Measurements from ENCODE around the gene HIGD1C. TPM values are rescaled to one million over a fixed set of nuclear protein-coding genes. Genes with fewer than 3 reads are reported as not detected.

The HIGD1C gene
- total and polyA plus RNA-seq, 2 donors (not counting 1 experiment from before 2014, with no cell fraction given), result not detected

- H3K9me3 ChIP-seq (ENCODE audit: control insufficient read depth, insufficient read depth, low read depth, low read length), result no peaks in the 10 kb centered on the region
- no peak overlapping the region for H3K4me2 ChIP-seq (ENCODE audit: extremely low read depth, insufficient read depth, low read length)
- H3K4me3 ChIP-seq (replicated peaks in 1 of 4; ENCODE audit: control extremely low read depth in 1 of 4, insufficient read depth in 1 of 4, low read depth in 3 of 4, low read length in 4 of 4), result no peak overlapping the region
- H2AFZ ChIP-seq (ENCODE audit: low read length), result no peak overlapping the region
- no peak for DNase-seq (ENCODE audit: low read depth in 2 of 2)
- no peaks in the 10 kb centered on the region for H3K79me2 ChIP-seq (ENCODE audit: control insufficient read depth, insufficient read depth, low read length)
- H3K27me3 ChIP-seq (ENCODE audit: control insufficient read depth, insufficient read depth, low read length), result no peaks in the 10 kb centered on the region
- peaks cover 5% of the 10 kb centered on the region for H3K36me3 ChIP-seq (ENCODE audit: control insufficient read depth, insufficient read depth, low read length)
- H3K9ac ChIP-seq (ENCODE audit: insufficient read depth, low read length), result no peak overlapping the region
- H3K4me1 ChIP-seq (ENCODE audit: control insufficient read depth, extremely low read depth, insufficient read depth, low read length), result peaks cover 2% of the 10 kb centered on the region
- H4K20me1 ChIP-seq (ENCODE audit: control insufficient read depth, extremely low read depth, insufficient read depth, low read length), result no peaks in the 10 kb centered on the region
- H3K27ac ChIP-seq (ENCODE audit: insufficient read depth, low read length), result no peak overlapping the region
- TF ChIP-seq EZH2 (IDR thresholded peaks at IDR 0.05; ENCODE audit: low read length, missing control alignments), result no peak
- no peak for TF ChIP-seq CTCF (conservative IDR thresholded peaks at IDR 0.05 in 1 of 2, IDR thresholded peaks at IDR 0.05 in 1 of 2; ENCODE audit: low read depth in 1 of 2, low read length in 2 of 2)
Observed at GRCh38 chr12:50988871-50989270, 36.5 kb downstream of the HIGD1C start.

- Histone ChIP-seq H2AFZ (ENCODE audit: low read length) (no peak overlapping the region), H3K36me3 (ENCODE audit: control insufficient read depth, insufficient read depth, low read length) (peaks cover 7% of the 10 kb centered on the region), H4K20me1 (ENCODE audit: control insufficient read depth, extremely low read depth, insufficient read depth, low read length) (no peaks in the 10 kb centered on the region), H3K4me2 (ENCODE audit: extremely low read depth, insufficient read depth, low read length) (no peak overlapping the region), H3K4me3 (replicated peaks in 1 of 4; ENCODE audit: control extremely low read depth in 1 of 4, insufficient read depth in 1 of 4, low read depth in 3 of 4, low read length in 4 of 4) (no peak overlapping the region), H3K9ac (ENCODE audit: insufficient read depth, low read length) (no peak overlapping the region), H3K4me1 (ENCODE audit: control insufficient read depth, extremely low read depth, insufficient read depth, low read length) (no peaks in the 10 kb centered on the region), H3K9me3 (ENCODE audit: control insufficient read depth, insufficient read depth, low read depth, low read length) (no peaks in the 10 kb centered on the region), H3K27ac (ENCODE audit: insufficient read depth, low read length) (no peak overlapping the region), H3K79me2 (ENCODE audit: control insufficient read depth, insufficient read depth, low read length) (no peaks in the 10 kb centered on the region), H3K27me3 (ENCODE audit: control insufficient read depth, insufficient read depth, low read length) (no peaks in the 10 kb centered on the region)
- no peak for TF ChIP-seq EZH2 (IDR thresholded peaks at IDR 0.05; ENCODE audit: low read length, missing control alignments)
- TF ChIP-seq CTCF (conservative IDR thresholded peaks at IDR 0.05 in 1 of 2, IDR thresholded peaks at IDR 0.05 in 1 of 2; ENCODE audit: low read depth in 1 of 2, low read length in 2 of 2), result no peak
- no peak for DNase-seq (ENCODE audit: low read depth in 2 of 2)
Observed at GRCh38 chr12:50990147-50990727, 37.9 kb downstream of the HIGD1C start.

- no peak for DNase-seq (ENCODE audit: low read depth in 2 of 2)
- Histone ChIP-seq H3K9me3 (ENCODE audit: control insufficient read depth, insufficient read depth, low read depth, low read length) (no peaks in the 10 kb centered on the region), H4K20me1 (ENCODE audit: control insufficient read depth, extremely low read depth, insufficient read depth, low read length) (no peaks in the 10 kb centered on the region), H3K79me2 (ENCODE audit: control insufficient read depth, insufficient read depth, low read length) (no peaks in the 10 kb centered on the region), H3K4me2 (ENCODE audit: extremely low read depth, insufficient read depth, low read length) (no peak overlapping the region), H3K4me3 (replicated peaks in 1 of 4; ENCODE audit: control extremely low read depth in 1 of 4, insufficient read depth in 1 of 4, low read depth in 3 of 4, low read length in 4 of 4) (no peak overlapping the region), H3K4me1 (ENCODE audit: control insufficient read depth, extremely low read depth, insufficient read depth, low read length) (no peaks in the 10 kb centered on the region), H3K9ac (ENCODE audit: insufficient read depth, low read length) (no peak overlapping the region), H3K36me3 (ENCODE audit: control insufficient read depth, insufficient read depth, low read length) (peaks cover 7% of the 10 kb centered on the region), H3K27ac (ENCODE audit: insufficient read depth, low read length) (no peak overlapping the region), H3K27me3 (ENCODE audit: control insufficient read depth, insufficient read depth, low read length) (no peaks in the 10 kb centered on the region), H2AFZ (ENCODE audit: low read length) (no peak overlapping the region)
- TF ChIP-seq CTCF (conservative IDR thresholded peaks at IDR 0.05 in 1 of 2, IDR thresholded peaks at IDR 0.05 in 1 of 2; ENCODE audit: low read depth in 1 of 2, low read length in 2 of 2) (no peak), EZH2 (IDR thresholded peaks at IDR 0.05; ENCODE audit: low read length, missing control alignments) (no peak)
Observed at GRCh38 chr12:50990791-50991190, 38.4 kb downstream of the HIGD1C start.
